NOMO-1 treated with DMSO at 0.1 percent for 48 hours (cell line): ENCODE measurements around the gene MRPL3.

Source experiments
- DNase-seq: peaks from one replicate; lab custom pipeline; 2025; ENCODE audit not compliant: unreplicated experiment; lab: John Stamatoyannopoulos, UW

MRPL3 gene

DNA sequence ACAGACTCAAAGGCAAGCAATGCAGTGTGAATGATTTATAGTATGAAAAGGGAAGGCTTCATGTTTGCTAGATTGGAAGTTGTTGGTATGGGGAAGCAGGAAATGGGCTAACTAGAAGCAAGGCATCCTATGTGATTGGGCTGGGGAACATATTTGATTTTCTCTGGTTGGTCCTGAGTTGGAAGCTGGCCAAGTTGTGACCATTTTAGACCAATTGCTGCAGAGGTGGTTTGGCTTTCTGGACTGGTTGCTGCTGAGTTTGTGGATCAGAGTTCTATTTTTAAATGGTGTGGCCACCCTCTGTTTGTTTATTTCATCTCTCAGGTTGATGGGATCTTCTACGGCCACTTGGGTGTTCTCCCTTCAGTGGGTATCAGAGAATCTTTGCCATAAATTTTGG, 81.5 kb downstream of the MRPL3 start:
- DNase-seq: no peak

DNA sequence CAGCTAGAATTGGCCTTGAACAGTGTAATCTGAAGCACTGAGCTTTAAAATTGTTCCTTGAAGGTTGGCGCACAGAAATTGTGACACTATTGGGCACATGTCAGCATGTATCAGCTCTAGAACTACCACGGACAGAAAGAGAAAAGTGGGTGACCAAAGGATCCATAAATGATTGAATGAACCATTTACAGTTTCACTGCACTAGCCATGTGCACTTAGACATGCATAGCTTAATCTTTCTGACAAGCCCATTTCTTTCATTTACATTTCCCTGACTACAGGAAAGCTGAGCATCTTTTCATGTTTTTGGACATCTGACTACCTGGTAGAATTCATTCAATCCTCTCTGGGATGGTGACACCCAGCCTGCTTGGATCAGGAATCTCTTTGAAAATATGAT, 85.0 kb downstream of the MRPL3 start:
- DNase-seq: no peak
